Dedifferentiated amniotic fluid mesenchymal stem cell (primary cell): ENCODE measurements around the gene MGLL.
"Not testable (repeated sequence)": the region's sequence is repeated elsewhere in the genome, so short reads cannot be mapped to it uniquely, and the experiment has no call there.

ENCODE experiments used
- DNase-seq: peaks from one replicate; pipeline ENCODE4 v3.0.0-alpha.2; 2016; ENCODE audit errors: extremely low spot score

The MGLL gene

DNA sequence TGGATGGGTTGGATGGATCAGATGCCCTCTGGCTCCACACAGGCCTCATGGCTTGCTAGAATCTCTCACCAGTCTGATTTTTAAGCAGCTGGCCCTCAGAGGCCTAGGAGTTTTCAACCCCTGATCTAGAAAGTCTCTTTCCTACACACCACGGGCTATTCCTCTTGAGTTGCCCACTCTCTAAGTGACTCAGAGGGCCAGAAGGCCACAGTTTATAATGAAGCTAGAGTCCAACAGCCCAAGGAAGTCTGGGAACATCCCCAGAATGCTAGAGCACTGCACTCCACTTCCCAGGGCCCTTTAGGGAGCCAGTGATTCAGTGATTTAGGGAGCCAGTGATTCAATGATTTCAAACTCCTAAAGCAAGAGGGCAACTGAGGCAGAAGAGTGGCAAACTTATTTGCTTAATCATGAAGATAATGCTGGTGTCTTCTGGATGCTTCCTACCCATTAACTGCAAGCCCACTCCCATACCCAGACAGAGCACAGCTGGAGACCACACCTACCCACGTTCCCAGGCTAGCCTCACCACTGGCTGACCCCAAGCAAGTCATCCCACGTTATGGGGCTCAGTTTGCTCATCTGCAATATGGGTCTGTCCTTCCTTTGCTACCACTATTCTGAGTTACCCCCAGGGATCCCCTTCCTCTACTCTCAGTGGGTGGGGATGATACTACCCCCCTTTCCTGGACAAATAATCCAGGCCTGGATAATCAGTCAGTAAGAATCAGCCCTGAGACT, 112.8 kb downstream of the MGLL start:
- no peak for DNase-seq

- DNase-seq, result no peak
Measured at GRCh38 chr3:127708837-127709236, 113.5 kb downstream of the MGLL start.

GRCh38 chr3:127707851-127708411, 114.4 kb downstream of the MGLL start:
- DNase-seq, result no peak

- no peak for DNase-seq
Measured at GRCh38 chr3:127706785-127707351, 115.4 kb downstream of the MGLL start.

DNA sequence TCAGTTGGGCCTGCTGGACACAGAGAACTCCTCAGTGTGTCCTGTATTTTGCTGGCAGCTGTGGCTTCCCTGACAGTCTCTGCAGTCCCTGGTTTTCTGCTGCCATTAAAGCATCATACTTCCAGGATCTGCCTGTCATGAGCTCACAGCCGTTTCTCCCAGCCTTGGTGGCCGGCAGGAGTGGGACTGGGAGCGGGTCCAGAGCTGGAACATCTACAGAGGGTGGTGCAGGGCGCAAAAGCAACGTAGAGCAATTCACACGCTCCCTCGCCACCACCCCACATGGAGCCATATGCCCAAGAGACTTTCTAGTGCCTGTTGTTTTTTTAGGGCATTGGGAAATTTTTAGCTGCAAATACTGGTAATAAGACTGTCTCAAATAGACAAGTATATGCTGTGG, 116.0 kb downstream of the MGLL start:
- DNase-seq, result no peak

DNA sequence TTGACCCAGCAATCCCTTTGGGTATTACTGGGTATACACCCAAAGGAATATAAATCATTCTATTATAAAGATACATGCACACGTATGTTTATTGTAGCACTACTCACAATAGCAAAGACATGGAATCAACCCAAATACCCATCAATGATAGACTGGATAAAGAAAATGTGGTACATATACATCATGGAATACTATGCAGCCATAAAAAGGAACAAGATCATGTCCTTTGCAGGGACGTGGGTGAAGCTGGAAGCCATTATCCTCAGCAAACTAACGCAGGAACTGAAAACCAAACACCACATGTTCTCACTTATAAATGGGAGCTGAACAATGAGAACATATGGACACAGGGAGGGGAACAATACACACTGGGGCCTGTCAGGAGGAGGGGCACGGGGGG, 117.5 kb downstream of the MGLL start:
- not testable (repeated sequence) for DNase-seq

- no peak for DNase-seq
Measured at GRCh38 chr3:127702151-127702578, 120.2 kb downstream of the MGLL start.

GRCh38 chr3:127701280-127701911, 120.9 kb downstream of the MGLL start:
- DNase-seq, result no peak

DNA sequence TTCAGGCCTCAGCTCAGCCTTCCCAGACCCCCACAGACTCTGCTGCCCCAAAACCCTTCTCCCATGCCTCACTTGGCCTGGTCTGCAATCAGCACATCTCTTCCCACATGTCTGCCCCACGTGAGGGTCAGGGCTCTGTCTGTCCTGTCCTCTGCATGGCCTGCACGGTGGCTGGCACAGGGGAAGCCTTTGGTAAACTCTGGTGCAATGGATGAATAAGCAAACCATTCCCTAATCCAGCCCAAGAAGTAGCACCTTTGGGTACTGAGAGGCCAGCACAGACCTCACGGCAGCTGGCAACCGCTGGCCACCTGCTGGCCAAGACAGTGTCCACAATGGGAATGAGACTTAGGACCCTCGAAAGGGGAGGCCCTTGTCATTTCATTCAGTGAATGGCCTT, 121.9 kb downstream of the MGLL start:
- DNase-seq, result no peak

GRCh38 chr3:127699416-127700300, 122.7 kb downstream of the MGLL start:
- DNase-seq, result no peak

- DNase-seq, result no peak
Measured at GRCh38 chr3:127698691-127699415, 123.5 kb downstream of the MGLL start.

- DNase-seq, result no peak
Measured at GRCh38 chr3:127698286-127698685, 124.0 kb downstream of the MGLL start.

- DNase-seq, result peak; percentile 50
Measured at GRCh38 chr3:127697551-127698240, 124.6 kb downstream of the MGLL start.

- no peak for DNase-seq
Measured at GRCh38 chr3:127694467-127695215, 127.7 kb downstream of the MGLL start.

- DNase-seq, result no peak
Measured at GRCh38 chr3:127693336-127693843, 128.9 kb downstream of the MGLL start.

DNA sequence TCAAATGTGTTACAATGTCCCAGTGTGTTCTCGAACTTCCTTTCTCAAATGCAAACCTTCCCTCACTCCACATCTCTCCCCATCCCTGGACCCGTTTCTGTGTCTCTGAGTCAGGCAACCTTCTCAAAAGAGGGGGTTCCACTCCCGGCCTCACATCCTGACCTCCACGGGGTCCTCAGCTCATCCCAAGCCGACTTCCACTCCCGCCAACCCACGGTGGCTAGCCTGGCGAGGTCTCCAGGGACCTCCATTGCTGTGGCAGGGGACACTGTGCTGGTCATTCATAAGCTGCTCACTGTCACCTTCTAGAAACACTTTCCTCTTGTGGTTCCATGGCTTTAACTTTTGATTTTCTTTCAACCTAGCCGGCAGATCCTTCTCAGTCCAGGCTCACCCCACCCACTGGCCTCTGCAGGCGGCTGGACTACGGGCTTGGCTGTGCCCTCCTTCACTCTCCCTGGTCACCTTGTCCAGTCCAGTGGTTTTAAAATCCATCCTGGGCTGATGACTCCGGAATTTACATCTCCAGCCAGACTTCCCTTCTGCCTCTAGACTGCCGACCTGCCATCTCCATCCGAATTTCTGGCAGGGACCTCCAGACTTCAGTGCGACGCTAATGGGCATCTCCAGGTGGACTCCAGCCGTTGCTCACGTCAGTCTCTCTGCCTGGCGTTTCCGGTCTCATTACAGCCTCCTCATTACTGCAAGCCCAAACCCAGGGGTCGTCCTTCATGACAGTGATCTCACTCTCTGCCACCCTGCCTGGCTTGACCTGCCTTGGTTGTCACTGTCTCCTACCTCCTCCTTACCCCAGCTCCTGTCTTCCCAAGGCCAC, 129.6 kb downstream of the MGLL start:
- no peak for DNase-seq

- DNase-seq, result no peak
Measured at GRCh38 chr3:127691974-127692373, 130.3 kb downstream of the MGLL start.

DNA sequence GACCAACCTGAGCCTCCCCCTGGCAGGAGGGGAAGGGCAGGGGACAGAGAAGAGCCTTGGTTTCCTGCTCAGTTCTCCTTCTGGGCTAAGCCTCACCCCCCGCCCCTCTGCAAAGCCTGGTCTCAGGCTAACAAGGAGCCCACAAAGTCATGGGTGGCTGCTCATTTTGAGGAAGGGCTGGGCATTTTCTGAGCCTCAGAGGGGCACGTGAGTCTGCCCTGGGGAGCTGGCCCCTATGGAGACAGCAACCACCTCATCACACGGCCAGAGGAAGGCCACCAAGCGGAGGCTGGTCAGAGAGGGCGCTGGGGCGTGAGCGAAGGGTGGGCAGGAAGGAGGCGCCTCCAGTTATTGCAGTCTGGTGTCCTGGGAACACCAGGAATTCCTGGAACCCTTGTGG, 130.8 kb downstream of the MGLL start:
- no peak for DNase-seq
